Heart left ventricle (tissue), 16 donors: ENCODE results near the gene OR1D5. TPM values are rescaled to one million over a fixed set of nuclear protein-coding genes. Genes with fewer than 3 reads are reported as not detected.

ENCODE experiments used
- ATAC-seq, 4 donors: fragments of 200-7000 bp; cut with Tn5 transposase; one replicate each; pipeline ENCODE4 v1.9.1; 2020 to 2022; ENCODE audit warnings: moderate library complexity in 4 of 4, mild to moderate bottlenecking in 3 of 4, moderate number of reproducible peaks in 1 of 4
- DNase-seq, 5 donors: peaks; one replicate each; pipeline ENCODE4 v3.0.0-alpha.2; 2020
- H3K27ac ChIP-seq, 12 donors: fragments of 200-600 bp; sonication (generic) in 4 of 12; one replicate each; pipeline versions ENCODE4 v1.5.0 to v1.8.0; 2016 to 2022; ENCODE audit warnings: mild to moderate bottlenecking in 2 of 12
- H3K27me3 ChIP-seq, 9 donors: fragments of 200-600 bp; sonication (generic) in 2 of 9; one replicate each; pipeline versions ENCODE4 v1.5.1 to v1.8.0; 2016 to 2022; ENCODE audit warnings: mild to moderate bottlenecking in 3 of 9
- H3K36me3 ChIP-seq, 9 donors: fragments of 200-600 bp; sonication (generic) in 2 of 9; one replicate each; pipeline versions ENCODE4 v1.5.0 to v1.8.0; 2018 to 2022; ENCODE audit warnings: mild to moderate bottlenecking in 2 of 9
- H3K4me1 ChIP-seq, 12 donors: fragments of 200-600 bp; sonication (generic) in 4 of 12; one replicate each; pipeline versions ENCODE4 v1.5.0 to v1.8.0; 2016 to 2022; ENCODE audit warnings: mild to moderate bottlenecking in 3 of 12
- H3K4me3 ChIP-seq, 12 donors: fragments of 200-600 bp; sonication (generic) in 4 of 12; one replicate each; pipeline versions ENCODE4 v1.5.0 to v1.8.0; 2017 to 2022; ENCODE audit warnings: mild to moderate bottlenecking in 9 of 12, moderate library complexity in 4 of 12
- H3K9me3 ChIP-seq, 12 donors: fragments of 200-600 bp; sonication (generic) in 4 of 12; one replicate each; pipeline versions ENCODE4 v1.5.0 to v1.8.0; 2016 to 2022; ENCODE audit warnings: mild to moderate bottlenecking in 1 of 12
- CTCF ChIP-seq, 12 donors: fragments of 200-600 bp; sonication (generic) in 4 of 12; IDR thresholded peaks; one replicate each; pipeline versions ENCODE4 v1.5.0 to v1.8.0; 2018 to 2022; ENCODE audit warnings: antibody characterized with exemption in 12 of 12, mild to moderate bottlenecking in 5 of 12
- POLR2A ChIP-seq, 2 donors: fragments of 450-650 bp; IDR thresholded peaks; one replicate each; pipeline ENCODE4 v1.6.1; 2017; ENCODE audit warnings: antibody characterized with exemption in 2 of 2, mild to moderate bottlenecking in 2 of 2, moderate library complexity in 2 of 2
- WGBS, 4 donors: extraction: QIAGEN DNeasy Blood & Tissue Kit in 2 of 4; methylation state at CpG; one replicate each; pipeline versions ENCODE4 v1.1.5 to v1.1.7; 2013 to 2018; 5-methylcytosine and 5-hydroxymethylcytosine counted together
- intact Hi-C, 10 donors: fragments of 100-400 bp; cut with DNase I; formaldehyde crosslinking; loops; one replicate each; pipeline versions ENCODE4 v1.11.1 to v1.14.2; 2022
- polyA plus RNA-seq, 2 donors: library from polyadenylated mRNA; stranded (reverse); fragments of 200-250 nt; gene quantifications; one replicate each; pipeline ENCODE4 v1.2.3, GENCODE V29; 2013
- total RNA-seq, 9 donors: library from RNA; depleted of rRNA in 2 of 9; stranded (reverse); fragments of >200 nt in 2 of 9; fragmentation: NEBNext Ultra II Directional in 3 of 9; extraction: Animal tissue kit (Norgen Biotek cat#: 25700) in 3 of 9; gene quantifications; one replicate each; pipeline versions ENCODE4 v1.1.0 to v1.2.4, GENCODE V29; 2016 to 2023
- donor health status: ischemic (EF 13 %, LVEDD 7.1; RV severe dilation, severe dysfunction).
- donor health status: healthy with polysubstance abuse.
- donor health status: DM: no; HTN: yes; CAD: no.
- donor health status: DM: no; HTN: no; CAD: no.
- donor health status: ischemic (EF 25% LVEDD 6.9; RV normal size, moderate dysfunction).
- donor health status: ischemic (EF 25% LVEDD 5.7; RV mildly dilated, moderate dysfunction).
- donor health status: healthy.
- donor health status: DM: yes; HTN: yes; CAD: no.
- donor health status: ischemic (EF 35%, LVEDD 5.7; RV mildly dilated, moderate dysfunction).
- donor health status: nonischemic (EF 11% LVEDD 7.7; RV severe dilation, severe dysfunction).
- donor health status: DM: yes; HTN: yes; CAD: no.
- donor health status: PGD.
- donor health status: ischemic (EF 29% LVEDD 5.4; RV normal size, mild dysfunction).
- donor health status: nonischemic (EF 23%, LVEDD 6.1; RV moderate dilation, normal function).

OR1D5 gene
- total and polyA plus RNA-seq, 11 donors, result not detected

- intact Hi-C loops, result loop anchor here in 3 of 10 donors (10.0 kb wide), 3 partner anchors 601 to 621 kb away; partner anchors contain the start of genes EMC6 (in 1 of the 3) and TAX1BP3 (in 1 of the 3)
- Histone ChIP-seq H3K4me3 (no peak overlapping the region), H3K36me3 (no peaks in the 10 kb centered on the region), H3K27me3 (peaks cover 0 to 3% (median 0%) of the 10 kb centered on the region in 9 donors), H3K4me1 (peaks cover 0 to 6% (median 1%) of the 10 kb centered on the region in 12 donors), H3K9me3 (peaks cover 0 to 17% (median 3%) of the 10 kb centered on the region in 12 donors), H3K27ac (no peak overlapping the region)
- TF ChIP-seq CTCF (IDR thresholded peaks at IDR 0.05), result peak in 2 of 12 donors; percentile 17 to 21
- no peak for TF ChIP-seq POLR2A (IDR thresholded peaks at IDR 0.05)
- ATAC-seq (no peak), DNase-seq (no peak)
- WGBS, 4 donors, result 59 to 64% (median 62%) methylated on average over 11 of the region's 11 CpGs
These were observed 19.6 kb downstream of the OR1D5 start for GRCh38 chr17:3043737-3044365.

GRCh38 chr17:3040882-3041281 lies 22.5 kb downstream of the OR1D5 start:
- no peak for TF ChIP-seq CTCF (IDR thresholded peaks at IDR 0.05)
- TF ChIP-seq POLR2A (IDR thresholded peaks at IDR 0.05), result no peak
- Histone ChIP-seq H3K4me3 (no peak overlapping the region), H3K9me3 (peaks cover 0 to 17% (median 3%) of the 10 kb centered on the region in 12 donors), H3K27me3 (peaks cover 0 to 3% (median 0%) of the 10 kb centered on the region in 9 donors), H3K4me1 (no peaks in the 10 kb centered on the region), H3K36me3 (no peaks in the 10 kb centered on the region), H3K27ac (no peak overlapping the region)
- no peak for DNase-seq
- intact Hi-C loops, result loop anchor here in 3 of 10 donors (10.0 kb wide), 3 partner anchors 604 to 624 kb away; partner anchors contain the start of genes EMC6 (in 1 of the 3) and TAX1BP3 (in 1 of the 3)
- ATAC-seq, result no peak
- 52 to 69% (median 65%) methylated on average over 5 of the region's 5 CpGs for WGBS, 4 donors

DNA sequence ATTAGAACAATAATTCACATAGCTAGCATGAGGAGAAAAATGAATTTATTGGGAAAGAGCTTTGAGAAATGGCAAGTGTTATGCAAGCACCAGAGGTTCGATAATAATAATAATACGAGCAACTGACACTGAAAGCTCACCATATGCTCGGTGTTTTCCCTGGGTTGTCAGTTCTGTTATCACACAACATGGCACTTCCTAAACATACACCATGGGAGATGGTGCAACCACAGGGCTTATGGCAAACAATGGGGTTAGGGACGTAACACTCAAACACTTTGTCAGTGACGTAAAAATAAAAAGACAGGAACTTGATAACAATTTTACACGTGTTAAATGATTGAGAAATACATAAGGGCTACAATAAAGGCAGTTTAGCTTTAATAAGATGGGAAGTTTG lies 23.7 kb downstream of the OR1D5 start:
- peaks cover 0 to 17% (median 3%) of the 10 kb centered on the region in 12 donors for H3K9me3 ChIP-seq
- H3K27ac ChIP-seq, result no peak overlapping the region
- no peaks in the 10 kb centered on the region for H3K36me3 ChIP-seq
- H3K4me3 ChIP-seq, result no peak overlapping the region
- intact Hi-C loops, result loop anchor here in 3 of 10 donors (10.0 kb wide), 3 partner anchors 605 to 625 kb away; partner anchors contain the start of genes EMC6 (in 1 of the 3) and TAX1BP3 (in 1 of the 3)
- TF ChIP-seq POLR2A (IDR thresholded peaks at IDR 0.05) (no peak), CTCF (IDR thresholded peaks at IDR 0.05) (no peak)
- 39 to 61% (median 47%) methylated on average over 6 of the region's 6 CpGs for WGBS, 4 donors
- H3K27me3 ChIP-seq, result peaks cover 0 to 3% (median 0%) of the 10 kb centered on the region in 9 donors
- H3K4me1 ChIP-seq, result no peaks in the 10 kb centered on the region
- no peak for ATAC-seq
- no peak for DNase-seq

DNA sequence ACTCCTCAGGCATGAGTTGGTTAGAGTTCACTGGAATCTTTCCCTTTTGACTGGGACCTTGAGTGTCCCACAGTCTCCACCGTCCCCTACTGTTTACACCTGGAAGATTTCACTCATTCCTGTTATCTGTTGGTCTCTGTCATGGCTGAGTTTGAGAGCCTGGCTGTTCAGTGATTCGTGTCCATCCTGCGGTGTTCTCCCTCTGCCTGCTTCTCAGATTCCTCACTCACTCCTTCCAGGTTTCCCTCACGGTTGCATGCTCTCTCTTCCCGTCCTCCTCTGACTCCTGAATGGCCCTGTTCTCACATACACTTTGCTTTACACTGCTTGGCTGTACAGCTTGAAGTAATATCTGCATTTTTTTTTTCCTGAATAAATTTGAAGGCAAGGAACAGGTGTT lies 24.5 kb downstream of the OR1D5 start:
- H3K4me3 ChIP-seq, result no peak overlapping the region
- ATAC-seq (no peak), DNase-seq (no peak)
- 41 to 51% (median 47%) methylated on average over 5 of the region's 5 CpGs for WGBS, 4 donors
- intact Hi-C loops, result no loop called here
- H3K4me1 ChIP-seq, result no peaks in the 10 kb centered on the region
- no peak overlapping the region for H3K27ac ChIP-seq
- TF ChIP-seq POLR2A (IDR thresholded peaks at IDR 0.05) (no peak), CTCF (IDR thresholded peaks at IDR 0.05) (no peak)
- peaks cover 0 to 3% (median 0%) of the 10 kb centered on the region in 9 donors for H3K27me3 ChIP-seq
- H3K36me3 ChIP-seq, result no peaks in the 10 kb centered on the region
- H3K9me3 ChIP-seq, result peaks cover 0 to 9% (median under 1%) of the 10 kb centered on the region in 12 donors
